Astrocyte (in vitro differentiated cells and primary cell): ENCODE data around the gene RND2.

Experiments used
- EZH2 ChIP-seq: IDR thresholded peaks from 2 replicates; pipeline ENCODE4 v1.6.1; 2012; ENCODE audit warnings: mild to moderate bottlenecking, low read length, inconsistent platforms; ENCODE audit not compliant: insufficient read depth
- TF ChIP-seq, protein P1 (sequence below): IDR thresholded peaks from 2 replicates; pipeline ENCODE4 v1.5.1; 2011; ENCODE audit warnings: low read depth, mild to moderate bottlenecking, inconsistent platforms, low read length, moderate library complexity; ENCODE audit not compliant: insufficient read depth

DNA sequence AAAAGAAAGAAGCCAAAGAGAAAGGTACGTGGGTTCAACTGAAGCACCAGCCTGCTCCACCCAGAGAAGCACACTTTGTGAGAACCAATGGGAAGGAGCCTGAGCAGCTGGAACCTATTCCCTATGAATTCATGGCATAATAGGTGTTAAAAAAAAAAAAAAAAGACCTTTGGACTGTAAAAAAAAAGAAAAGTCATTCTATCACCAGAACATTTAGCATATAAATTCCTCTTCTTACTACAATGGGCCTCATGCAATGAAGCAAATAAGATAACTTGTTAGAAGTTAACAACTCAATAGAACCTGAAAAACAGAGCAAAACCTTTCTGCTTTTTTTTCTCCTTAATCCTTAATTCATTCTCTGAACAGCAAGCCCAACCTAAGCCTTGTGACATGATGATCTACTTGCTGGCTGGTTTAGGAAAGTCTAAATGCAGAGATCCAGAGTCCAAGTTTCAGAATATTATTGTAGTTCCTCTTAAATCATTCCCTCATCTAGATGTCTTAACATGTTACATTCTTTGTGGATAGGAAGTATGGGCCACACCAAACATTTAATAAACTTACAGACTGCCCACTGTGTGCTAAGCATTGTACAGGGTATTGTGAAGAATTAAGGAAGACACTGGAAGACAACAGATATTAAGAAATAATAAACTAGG, 54.7 kb downstream of the RND2 start:
- TF ChIP-seq, protein P1, sequence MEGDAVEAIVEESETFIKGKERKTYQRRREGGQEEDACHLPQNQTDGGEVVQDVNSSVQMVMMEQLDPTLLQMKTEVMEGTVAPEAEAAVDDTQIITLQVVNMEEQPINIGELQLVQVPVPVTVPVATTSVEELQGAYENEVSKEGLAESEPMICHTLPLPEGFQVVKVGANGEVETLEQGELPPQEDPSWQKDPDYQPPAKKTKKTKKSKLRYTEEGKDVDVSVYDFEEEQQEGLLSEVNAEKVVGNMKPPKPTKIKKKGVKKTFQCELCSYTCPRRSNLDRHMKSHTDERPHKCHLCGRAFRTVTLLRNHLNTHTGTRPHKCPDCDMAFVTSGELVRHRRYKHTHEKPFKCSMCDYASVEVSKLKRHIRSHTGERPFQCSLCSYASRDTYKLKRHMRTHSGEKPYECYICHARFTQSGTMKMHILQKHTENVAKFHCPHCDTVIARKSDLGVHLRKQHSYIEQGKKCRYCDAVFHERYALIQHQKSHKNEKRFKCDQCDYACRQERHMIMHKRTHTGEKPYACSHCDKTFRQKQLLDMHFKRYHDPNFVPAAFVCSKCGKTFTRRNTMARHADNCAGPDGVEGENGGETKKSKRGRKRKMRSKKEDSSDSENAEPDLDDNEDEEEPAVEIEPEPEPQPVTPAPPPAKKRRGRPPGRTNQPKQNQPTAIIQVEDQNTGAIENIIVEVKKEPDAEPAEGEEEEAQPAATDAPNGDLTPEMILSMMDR = no peak
- TF ChIP-seq EZH2 = no peak
